ENCODE results near the gene NUP93. TPM values are rescaled to one million over a fixed set of nuclear protein-coding genes. Genes with fewer than 3 reads are reported as not detected.

The NUP93 gene
- polyA plus RNA-seq, 1 donor from 2014 or later: 237 TPM

- no peaks in the 10 kb centered on the region for H3F3A ChIP-seq (ENCODE audit: insufficient read depth, low read length, poor library complexity, severe bottlenecking)
- H3K9me3 ChIP-seq (ENCODE audit: low read length): no peaks in the 10 kb centered on the region
- no peak overlapping the region for H2AFZ ChIP-seq (ENCODE audit: low read depth, low read length)
- peaks cover 11% of the 10 kb centered on the region for H3K36me3 ChIP-seq (ENCODE audit: insufficient read depth, low read length)
- no peak for TF ChIP-seq RAD21 (conservative IDR thresholded peaks at IDR 0.05)
- no peak for TF ChIP-seq CTCF (IDR thresholded peaks at IDR 0.05; ENCODE audit: poor library complexity, severe bottlenecking)
- TF ChIP-seq POLR2AphosphoS5 (IDR thresholded peaks at IDR 0.05): no peak
- no peak for TF ChIP-seq EP300 (conservative IDR thresholded peaks at IDR 0.05; ENCODE audit: poor library complexity, severe bottlenecking)
- no peak for TF ChIP-seq TAF1 (IDR thresholded peaks at IDR 0.05; ENCODE audit: low read depth)
- TF ChIP-seq SMC3 (conservative IDR thresholded peaks at IDR 0.05; ENCODE audit: poor library complexity): no peak
- no peak for TF ChIP-seq EZH2 (IDR thresholded peaks at IDR 0.05; ENCODE audit: borderline replicate concordance, insufficient read depth, low read length, poor library complexity, severe bottlenecking)
- H3K9me2 ChIP-seq (ENCODE audit: insufficient read depth, low read length): no peaks in the 10 kb centered on the region
- H3K4me2 ChIP-seq (ENCODE audit: low read length): no peak overlapping the region
- peaks cover 14% of the 10 kb centered on the region for H3K79me2 ChIP-seq (replicated peaks; ENCODE audit: insufficient read depth, low read length)
- H3K4me3 ChIP-seq (ENCODE audit: low read length): no peak overlapping the region
- no peak overlapping the region for H3K9ac ChIP-seq (ENCODE audit: low read length)
- no peaks in the 10 kb centered on the region for H4K20me1 ChIP-seq (ENCODE audit: insufficient read depth)
- H3K27ac ChIP-seq (ENCODE audit: low read length): no peak overlapping the region
- H3K27me3 ChIP-seq (ENCODE audit: insufficient read depth, low read depth, low read length): no peaks in the 10 kb centered on the region
Measured at GRCh38 chr16:56797861-56798260, 67.9 kb downstream of the NUP93 start.

- TF ChIP-seq POLR2AphosphoS5 (IDR thresholded peaks at IDR 0.05): no peak
- TF ChIP-seq CTCF (IDR thresholded peaks at IDR 0.05; ENCODE audit: poor library complexity, severe bottlenecking): no peak
- TF ChIP-seq, protein P1, sequence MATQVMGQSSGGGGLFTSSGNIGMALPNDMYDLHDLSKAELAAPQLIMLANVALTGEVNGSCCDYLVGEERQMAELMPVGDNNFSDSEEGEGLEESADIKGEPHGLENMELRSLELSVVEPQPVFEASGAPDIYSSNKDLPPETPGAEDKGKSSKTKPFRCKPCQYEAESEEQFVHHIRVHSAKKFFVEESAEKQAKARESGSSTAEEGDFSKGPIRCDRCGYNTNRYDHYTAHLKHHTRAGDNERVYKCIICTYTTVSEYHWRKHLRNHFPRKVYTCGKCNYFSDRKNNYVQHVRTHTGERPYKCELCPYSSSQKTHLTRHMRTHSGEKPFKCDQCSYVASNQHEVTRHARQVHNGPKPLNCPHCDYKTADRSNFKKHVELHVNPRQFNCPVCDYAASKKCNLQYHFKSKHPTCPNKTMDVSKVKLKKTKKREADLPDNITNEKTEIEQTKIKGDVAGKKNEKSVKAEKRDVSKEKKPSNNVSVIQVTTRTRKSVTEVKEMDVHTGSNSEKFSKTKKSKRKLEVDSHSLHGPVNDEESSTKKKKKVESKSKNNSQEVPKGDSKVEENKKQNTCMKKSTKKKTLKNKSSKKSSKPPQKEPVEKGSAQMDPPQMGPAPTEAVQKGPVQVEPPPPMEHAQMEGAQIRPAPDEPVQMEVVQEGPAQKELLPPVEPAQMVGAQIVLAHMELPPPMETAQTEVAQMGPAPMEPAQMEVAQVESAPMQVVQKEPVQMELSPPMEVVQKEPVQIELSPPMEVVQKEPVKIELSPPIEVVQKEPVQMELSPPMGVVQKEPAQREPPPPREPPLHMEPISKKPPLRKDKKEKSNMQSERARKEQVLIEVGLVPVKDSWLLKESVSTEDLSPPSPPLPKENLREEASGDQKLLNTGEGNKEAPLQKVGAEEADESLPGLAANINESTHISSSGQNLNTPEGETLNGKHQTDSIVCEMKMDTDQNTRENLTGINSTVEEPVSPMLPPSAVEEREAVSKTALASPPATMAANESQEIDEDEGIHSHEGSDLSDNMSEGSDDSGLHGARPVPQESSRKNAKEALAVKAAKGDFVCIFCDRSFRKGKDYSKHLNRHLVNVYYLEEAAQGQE (IDR thresholded peaks at IDR 0.05; ENCODE audit: borderline replicate concordance): no peak
- TF ChIP-seq EP300 (conservative IDR thresholded peaks at IDR 0.05; ENCODE audit: poor library complexity, severe bottlenecking): no peak
- no peak for TF ChIP-seq EZH2 (IDR thresholded peaks at IDR 0.05; ENCODE audit: borderline replicate concordance, insufficient read depth, low read length, poor library complexity, severe bottlenecking)
- no peak for TF ChIP-seq TAF1 (IDR thresholded peaks at IDR 0.05; ENCODE audit: low read depth)
- TF ChIP-seq RAD21 (conservative IDR thresholded peaks at IDR 0.05): no peak
- no peak for TF ChIP-seq MXI1 (conservative IDR thresholded peaks at IDR 0.05; ENCODE audit: poor library complexity, severe bottlenecking)
- TF ChIP-seq SMC3 (conservative IDR thresholded peaks at IDR 0.05; ENCODE audit: poor library complexity): no peak
- Histone ChIP-seq H3K4me3 (ENCODE audit: low read length) (no peak overlapping the region), H3K4me2 (ENCODE audit: low read length) (no peak overlapping the region), H3F3A (ENCODE audit: insufficient read depth, low read length, poor library complexity, severe bottlenecking) (no peaks in the 10 kb centered on the region), H3K9ac (ENCODE audit: low read length) (no peak overlapping the region), H2AFZ (ENCODE audit: low read depth, low read length) (no peak overlapping the region), H3K36me3 (ENCODE audit: insufficient read depth, low read length) (peaks cover 13% of the 10 kb centered on the region), H3K9me3 (ENCODE audit: low read length) (no peaks in the 10 kb centered on the region), H4K20me1 (ENCODE audit: insufficient read depth) (no peaks in the 10 kb centered on the region), H3K27ac (ENCODE audit: low read length) (no peak overlapping the region), H3K79me2 (replicated peaks; ENCODE audit: insufficient read depth, low read length) (peaks cover 14% of the 10 kb centered on the region), H3K27me3 (ENCODE audit: insufficient read depth, low read depth, low read length) (no peaks in the 10 kb centered on the region), H3K9me2 (ENCODE audit: insufficient read depth, low read length) (no peaks in the 10 kb centered on the region)
Measured at GRCh38 chr16:56798955-56799354, 69.0 kb downstream of the NUP93 start.
